DMS53 treated with DMSO at 0.1 percent for 48 hours (cell line): Measurements from ENCODE around the gene ITPKA.
A peak's percentile ranks its signal among the peaks of the same experiment; 100 is the strongest.

ENCODE experiments used
- DNase-seq: peaks from one replicate; lab custom pipeline; 2025; ENCODE audit not compliant: unreplicated experiment; lab: John Stamatoyannopoulos, UW

ITPKA gene

DNA sequence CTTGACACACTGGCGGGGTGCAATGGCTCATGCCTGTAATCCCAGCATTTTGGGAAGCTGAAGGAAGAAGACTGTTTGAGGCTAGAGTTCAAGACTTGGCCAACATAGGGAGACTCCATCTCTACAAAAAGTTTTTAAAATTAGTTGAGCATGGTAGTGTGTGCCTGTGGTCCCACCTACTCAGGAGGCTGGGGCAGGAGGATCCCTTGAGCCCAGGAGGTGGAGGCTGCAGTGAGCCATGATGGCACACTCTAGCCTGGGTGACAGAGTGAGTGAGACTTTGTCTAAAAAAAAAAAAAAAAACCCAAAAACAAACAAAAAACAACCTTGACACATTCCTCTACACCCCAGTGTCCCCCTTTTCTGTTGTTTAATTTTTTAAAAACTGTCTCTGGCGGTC, 4.0 kb upstream of the ITPKA start:
- DNase-seq = no peak

DNA sequence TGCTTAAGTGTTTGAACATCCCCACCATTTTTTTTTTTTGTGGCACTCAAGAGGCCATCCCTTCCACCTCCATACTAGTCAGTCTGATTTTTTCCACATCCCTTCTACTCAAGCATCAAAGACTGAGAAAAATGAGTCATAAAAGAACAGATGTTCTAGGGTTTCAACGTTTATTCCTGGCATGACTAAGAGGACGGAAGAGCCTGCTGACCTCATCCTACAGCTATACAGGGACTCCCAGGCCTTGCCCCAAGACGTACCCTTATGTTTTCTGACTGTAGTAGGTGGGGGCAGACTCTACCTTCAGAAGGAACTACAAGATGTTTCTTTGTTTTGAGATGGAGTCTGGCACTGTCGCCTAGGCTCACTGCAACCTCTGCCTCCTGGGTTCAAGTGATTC, 3.3 kb upstream of the ITPKA start:
- DNase-seq = peak; percentile 91

DNA sequence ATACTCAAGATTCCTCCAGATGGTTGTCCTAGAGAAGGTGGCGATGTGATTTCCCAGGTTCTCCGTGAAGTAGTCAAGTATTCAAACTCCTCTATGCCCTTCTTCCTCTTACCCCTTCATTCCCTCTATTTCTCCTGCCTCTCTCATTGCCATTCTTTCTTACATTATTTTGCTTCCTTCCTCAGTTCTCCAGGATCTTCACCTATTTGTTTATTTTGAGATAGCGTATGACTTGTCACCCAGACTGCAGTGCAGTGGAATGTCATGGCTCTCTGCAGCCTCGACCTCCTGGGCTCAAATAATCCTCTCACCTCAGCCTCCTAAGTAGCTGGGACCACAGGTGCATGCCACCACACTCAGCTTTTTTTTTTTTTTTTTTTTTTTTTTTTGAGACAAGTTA, 1.8 kb upstream of the ITPKA start:
- no peak for DNase-seq

DNA sequence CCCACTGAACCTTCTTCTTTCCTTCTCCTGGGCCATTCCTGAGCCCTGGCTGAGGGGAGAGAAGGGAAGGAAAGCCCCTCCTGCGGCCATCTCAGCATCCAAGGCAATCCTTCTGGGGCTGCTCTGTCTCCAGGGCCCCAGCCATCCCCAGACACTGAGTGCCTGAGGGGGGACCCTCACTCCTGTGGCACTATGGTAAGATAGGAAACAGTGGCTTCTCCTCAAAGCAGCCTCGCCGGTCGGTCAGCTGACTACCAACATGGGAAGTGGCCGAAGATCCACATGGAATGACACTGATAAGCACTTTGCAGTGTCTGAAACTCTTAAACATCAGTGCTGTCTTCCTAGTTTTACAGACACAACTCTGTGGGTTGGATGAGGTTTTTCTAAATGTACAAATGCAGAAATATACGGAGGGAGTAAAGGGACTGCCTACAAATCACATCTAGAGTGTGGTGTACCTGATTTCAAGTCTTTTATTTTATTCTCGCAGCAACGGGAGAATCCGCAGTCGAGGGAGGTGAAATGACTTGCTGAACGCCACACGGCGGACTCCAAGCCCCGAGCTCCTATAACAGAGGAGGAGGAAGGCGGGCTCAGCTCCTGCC, 973 bp upstream of the ITPKA start:
- peak; percentile 32 for DNase-seq

DNA sequence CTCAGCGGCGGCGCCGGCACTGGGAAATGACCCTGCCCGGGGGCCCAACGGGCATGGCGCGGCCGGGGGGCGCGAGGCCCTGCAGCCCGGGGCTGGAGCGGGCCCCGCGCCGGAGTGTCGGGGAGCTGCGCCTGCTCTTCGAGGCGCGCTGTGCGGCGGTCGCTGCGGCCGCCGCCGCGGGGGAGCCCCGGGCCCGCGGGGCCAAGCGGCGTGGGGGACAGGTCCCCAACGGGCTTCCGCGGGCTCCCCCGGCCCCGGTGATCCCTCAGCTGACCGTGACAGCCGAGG, 172 bp downstream of the ITPKA start:
- no peak for DNase-seq

DNA sequence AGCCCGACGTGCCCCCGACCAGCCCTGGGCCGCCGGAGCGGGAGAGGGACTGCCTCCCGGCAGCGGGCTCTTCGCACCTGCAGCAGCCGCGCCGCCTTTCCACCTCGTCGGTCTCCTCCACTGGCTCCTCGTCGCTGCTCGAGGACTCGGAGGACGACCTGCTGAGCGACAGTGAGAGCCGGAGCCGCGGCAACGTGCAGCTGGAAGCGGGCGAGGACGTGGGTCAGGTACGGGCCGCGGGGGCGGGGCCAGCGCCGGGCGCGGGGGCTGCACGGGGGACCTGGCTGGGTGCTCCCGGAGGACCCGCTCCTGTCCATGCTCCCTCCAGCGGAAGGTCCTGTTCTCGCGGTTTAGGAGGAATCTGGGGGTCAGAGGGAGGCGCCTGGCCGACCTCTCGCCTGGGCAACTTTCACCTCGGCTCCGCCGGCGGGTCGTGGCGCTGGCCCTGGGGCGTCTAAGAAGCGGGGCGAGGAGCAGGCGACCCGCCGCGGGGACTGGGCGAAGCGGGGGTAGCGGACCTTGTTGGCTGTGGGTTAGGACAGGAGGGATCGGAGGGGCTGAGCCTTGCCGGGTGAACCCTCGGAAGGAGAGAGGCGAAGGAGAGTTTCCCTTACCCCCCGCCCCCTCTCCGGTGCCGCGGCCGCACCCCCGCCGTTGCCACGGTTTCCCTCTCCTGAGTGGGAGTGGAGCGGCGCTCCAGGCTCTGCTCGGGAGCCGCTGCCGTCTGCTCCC, 682 bp downstream of the ITPKA start:
- DNase-seq = peak; percentile 20

DNA sequence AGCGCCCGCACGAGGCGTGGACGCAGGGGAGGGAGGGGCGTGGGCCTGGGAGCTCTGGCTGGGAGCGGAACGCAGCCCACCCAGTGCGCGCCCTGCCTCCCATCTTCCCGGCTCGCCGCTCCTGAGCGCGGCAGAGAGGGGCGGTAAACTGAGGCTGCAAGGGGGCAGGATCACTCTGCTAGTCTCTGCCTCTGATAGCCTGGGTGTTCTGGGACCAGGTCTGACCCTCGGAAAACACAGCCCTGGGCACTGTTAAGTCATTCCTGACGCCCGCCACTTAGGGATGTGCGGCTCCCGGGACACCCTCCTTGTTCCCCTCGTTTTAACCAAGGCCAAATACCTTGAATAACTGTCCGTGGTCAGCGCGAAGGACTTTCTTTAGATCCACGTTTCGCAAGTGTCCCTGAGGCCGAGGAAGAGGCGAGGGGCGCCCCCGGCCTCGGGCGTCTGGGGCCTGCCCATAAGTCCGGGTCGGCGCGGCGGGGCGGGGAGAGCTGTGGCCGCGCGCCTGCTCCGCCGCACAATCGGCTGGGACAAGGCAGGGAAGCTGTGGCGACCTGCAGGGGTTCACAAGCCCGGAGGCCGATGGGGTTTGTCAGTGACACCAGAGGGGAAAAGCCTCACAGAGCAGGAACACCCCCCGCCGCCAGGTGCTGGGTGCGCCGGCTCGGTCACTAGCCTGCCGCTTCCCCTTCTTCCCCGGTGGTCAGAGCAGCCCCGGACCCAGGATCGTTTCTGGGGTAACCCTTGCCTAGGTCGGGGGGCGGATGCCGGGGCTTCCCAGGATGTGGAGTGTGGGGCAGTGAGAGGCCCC, 1.5 kb downstream of the ITPKA start:
- DNase-seq = no peak

DNA sequence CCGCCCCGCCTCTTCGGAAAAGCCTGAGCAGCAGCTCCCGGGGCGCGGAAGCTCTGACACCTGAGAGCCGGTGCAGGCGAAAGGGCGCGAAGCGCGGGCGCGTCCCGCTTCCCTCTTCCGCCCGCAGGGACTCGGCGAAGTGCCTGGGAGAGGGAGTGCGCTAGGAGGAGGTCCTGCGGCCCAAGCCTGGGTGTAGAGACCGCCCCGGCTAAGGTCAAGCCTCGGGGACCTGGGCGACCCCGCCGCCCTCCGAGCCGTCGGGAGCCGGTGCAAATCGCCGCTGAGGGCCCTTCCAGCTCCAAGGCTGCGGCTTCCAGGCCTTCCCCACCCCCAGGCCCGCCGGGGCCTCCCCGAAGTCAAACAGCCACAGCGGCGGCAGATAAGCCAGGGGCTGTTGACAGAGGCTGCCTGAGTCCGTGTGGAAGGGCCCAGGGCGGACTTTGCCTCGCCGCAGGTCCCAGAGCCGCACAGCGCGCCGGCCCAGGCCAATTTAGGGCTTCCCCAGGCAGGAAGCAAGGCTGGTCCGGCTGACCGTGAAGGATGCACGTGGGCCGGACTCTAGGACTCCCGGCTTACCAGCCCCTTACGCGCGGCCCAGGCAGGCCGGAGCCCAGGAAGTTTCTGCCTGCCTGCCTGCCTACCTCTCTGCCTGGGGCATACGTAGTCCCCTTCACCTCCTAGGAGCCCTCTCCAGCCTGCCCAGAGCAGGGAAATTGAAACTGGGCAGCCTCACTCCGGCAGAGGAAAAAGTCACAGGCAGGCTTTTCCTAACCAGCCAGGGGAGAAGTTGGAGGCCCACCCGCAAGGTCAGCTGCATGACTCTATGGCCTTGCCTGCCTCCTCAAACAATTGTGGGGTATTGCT, 2.3 kb downstream of the ITPKA start:
- DNase-seq = no peak

DNA sequence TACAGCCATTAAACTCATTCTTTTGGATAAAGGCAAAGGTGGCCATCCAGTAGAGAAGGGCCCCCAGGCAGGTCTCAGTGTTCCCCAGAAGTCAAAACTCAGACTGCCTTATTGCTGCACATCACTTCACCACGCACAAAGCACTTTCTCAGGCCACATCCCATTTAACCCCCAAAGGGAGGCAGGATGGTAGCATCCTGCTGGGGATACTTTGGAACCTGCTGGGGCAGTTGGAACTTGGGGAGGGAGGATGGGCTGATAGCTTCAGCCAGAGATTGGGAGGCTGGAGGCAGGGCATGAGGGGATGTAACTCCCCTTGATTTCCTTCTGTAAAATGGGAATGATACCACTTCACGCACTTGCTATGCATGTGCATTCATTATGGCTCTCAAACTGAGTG, 5.0 kb downstream of the ITPKA start:
- no peak for DNase-seq

DNA sequence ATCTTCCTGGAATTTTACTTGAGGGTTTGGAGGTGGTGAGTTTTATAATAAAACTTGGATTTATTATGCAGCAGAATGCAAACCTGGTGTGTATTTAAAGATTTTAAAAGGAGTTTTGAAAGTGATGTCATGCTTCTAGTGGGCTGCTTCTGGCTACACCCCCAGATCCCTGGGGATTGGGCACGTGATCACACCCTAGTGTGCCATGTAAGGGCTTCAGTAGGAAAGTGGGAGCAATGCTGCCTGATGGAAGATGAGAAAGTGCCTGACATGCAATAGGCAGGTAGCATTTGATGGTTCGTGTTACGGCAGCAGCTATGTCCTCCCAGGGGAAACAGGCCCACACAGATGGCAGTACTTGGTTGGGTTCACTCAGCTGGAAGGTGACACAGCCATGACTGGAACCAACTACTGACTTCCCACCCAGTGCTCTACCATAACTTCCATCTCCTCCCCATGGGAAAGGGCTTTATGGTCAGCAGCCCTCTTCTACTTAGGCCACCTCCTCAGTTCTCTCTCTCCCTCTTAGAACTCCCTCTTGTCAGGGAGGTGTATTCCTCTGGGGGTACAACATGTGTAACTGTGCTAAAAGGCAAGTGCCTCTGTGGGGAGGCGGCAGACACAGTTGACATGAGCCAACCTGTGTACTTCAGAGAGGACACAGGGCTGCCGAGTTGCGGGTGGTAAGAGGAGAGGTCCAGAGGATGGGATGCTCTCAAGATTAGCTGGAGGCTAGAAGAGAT, 5.6 kb downstream of the ITPKA start:
- DNase-seq = no peak

DNA sequence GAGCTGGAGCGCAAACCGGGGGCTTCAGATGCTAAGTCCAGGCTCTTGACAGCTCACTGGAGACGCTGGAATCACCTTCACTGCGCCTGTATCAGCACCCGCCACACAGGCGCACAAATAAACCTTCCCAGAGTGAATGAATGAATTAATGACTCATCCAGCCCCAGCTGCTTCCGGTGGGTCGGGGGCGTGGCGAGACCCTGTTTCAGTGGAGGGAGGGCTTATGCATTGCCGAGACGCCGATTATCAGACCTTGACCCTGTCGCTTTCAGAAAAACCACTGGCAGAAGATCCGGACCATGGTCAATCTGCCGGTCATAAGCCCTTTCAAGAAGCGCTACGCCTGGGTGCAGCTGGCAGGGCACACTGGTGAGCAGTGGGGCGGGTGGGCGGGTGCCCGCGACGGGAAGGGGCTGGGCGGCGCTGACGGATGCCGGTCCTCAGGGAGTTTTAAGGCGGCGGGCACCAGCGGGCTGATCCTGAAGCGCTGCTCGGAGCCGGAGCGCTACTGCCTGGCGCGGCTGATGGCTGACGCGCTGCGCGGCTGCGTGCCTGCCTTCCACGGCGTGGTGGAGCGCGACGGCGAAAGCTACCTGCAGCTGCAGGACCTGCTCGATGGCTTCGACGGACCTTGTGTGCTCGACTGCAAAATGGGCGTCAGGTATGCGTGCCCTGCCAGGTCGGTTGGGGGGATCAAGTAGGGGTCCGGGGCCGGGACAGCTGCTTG, 7.7 kb downstream of the ITPKA start:
- no peak for DNase-seq

DNA sequence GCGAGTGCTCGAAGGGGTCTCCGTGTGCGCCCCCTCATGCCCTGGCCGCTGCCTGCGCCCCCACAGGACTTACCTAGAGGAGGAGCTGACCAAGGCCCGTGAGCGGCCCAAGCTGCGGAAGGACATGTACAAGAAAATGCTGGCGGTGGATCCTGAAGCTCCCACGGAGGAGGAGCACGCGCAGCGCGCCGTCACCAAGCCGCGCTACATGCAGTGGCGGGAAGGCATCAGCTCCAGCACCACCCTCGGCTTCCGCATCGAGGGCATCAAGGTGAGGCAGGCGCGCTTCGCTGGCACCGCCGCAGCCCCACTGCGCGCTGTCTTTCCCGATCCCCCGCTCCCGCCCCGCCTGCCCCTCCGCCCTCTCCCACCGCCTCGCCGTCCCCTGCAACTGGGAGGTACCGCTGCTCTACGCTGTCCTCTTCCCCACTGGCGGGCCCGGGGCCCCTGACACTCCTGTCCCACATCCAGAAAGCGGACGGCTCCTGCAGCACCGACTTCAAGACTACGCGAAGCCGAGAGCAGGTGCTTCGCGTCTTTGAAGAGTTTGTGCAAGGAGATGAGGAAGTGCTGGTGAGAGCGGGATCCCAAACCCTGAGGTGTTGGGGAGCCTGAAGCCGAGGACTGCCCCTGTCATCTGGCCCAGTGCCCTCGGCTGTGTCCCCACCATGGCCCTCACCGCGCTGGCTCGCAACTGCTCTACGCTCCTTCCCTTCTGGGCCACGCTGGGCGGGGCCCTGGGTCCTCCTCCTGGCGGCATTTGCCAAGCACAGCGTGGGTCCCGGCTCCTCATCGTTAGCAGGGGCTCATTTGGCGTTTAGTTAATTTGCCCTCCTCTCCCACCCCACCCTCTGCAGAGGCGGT, 8.5 kb downstream of the ITPKA start:
- DNase-seq = no peak

DNA sequence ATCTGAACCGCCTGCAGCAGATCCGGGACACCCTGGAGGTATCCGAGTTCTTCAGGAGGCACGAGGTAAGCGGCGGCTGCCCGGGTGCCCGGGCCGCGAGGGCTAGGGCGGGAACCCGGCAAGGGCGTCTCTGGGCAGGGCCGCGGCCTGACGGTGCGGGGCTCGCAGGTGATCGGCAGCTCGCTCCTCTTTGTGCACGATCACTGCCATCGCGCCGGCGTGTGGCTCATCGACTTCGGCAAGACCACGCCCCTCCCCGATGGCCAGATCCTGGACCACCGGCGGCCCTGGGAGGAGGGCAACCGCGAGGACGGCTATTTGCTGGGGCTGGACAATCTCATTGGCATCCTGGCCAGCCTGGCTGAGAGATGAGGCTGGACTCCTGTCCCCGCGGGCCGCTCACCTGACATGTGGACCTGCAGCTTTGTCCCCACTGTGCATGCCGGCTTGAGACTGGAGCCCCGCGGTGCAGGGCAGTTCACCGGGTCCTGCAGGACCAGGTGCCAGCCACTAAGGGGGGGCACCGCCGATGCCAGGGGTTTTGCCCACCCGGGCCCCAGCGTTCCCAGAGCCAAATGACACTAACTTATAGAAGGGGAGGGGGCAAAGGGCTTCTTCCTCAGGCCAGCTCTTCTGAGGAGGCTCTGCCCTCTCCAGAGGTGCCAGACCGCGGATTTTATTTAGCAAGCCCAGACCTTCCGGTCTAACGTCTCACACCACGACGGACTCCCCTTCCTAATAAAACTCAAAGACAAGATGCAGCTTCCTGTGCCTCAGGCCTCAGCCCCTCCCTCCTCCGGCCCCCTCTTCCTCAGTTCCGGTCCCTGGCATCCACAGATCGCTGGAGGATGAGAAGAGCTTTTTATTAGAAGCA, 9.4 kb downstream of the ITPKA start:
- DNase-seq = no peak

DNA sequence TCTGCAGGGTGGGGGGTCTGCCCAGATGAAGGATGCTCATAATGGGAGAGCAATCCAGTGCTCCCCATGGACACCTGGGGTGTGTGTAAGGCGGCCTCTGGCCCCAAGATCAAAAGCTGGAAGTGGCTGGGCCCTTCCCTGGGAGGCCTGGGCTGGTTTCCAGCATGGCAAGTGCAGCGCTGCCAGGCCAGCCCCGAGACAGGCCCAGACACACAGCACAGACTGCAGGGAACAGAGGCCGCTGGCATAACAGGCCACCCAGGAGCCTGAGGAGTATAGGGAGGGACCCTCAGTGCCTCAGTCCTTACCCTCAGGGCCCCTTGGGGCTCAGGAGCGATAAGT, 10.0 kb downstream of the ITPKA start:
- no peak for DNase-seq

DNA sequence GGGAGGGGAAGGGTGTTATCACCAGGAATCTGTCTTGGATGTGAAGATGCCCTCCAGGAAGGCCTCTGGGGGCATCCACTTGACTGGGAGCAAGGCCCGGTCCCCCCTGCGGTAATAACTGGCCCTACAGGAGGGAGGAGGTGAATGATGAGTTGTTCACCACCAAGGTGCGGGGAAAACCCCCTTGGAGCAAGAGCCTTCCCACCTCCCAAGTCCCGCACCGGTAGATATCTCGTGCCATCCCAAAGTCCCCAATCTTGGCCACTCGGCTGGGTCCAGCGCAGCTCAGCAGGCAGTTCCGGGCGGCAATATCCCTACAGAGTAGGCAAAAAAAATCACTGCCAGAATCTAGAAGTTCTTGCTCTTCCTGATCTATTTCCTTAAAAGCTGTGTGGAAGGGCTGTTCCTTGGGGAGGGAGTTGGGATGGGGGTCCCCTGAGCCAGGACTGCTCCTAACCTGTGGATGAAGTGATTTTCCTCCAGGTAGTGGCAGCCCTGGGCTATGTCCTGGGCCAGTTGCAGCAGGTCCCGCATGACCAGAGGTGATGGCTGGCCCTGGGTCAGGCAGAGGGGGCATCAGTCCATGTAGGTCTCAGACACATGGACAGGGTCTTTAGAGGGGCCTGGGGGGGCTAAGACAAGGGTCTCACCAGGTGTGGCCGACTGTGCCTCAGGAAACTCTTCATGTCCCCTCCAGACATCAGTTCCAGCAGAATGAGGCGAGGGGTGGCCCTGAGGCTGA, 11.2 kb downstream of the ITPKA start:
- no peak for DNase-seq

DNA sequence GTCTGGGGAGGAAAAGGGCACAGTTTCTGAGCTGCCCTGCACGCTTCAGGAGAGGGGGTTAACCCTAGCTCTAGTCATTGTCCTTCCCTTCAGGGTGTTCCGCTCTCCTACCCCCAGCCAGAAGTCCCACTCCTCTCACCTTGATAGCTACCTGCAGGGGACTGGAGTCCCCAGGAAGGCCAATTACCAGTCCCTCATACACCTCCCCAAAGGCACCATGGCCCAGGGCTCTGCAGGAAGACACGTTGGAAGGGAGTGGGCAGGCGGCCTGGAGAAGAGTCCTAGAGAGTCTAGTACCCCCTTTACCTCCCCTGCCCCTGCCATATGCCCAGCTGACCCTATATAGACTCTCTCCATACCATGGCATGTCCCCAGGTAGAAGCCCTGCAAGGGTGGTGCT, 12.1 kb downstream of the ITPKA start:
- no peak for DNase-seq

DNA sequence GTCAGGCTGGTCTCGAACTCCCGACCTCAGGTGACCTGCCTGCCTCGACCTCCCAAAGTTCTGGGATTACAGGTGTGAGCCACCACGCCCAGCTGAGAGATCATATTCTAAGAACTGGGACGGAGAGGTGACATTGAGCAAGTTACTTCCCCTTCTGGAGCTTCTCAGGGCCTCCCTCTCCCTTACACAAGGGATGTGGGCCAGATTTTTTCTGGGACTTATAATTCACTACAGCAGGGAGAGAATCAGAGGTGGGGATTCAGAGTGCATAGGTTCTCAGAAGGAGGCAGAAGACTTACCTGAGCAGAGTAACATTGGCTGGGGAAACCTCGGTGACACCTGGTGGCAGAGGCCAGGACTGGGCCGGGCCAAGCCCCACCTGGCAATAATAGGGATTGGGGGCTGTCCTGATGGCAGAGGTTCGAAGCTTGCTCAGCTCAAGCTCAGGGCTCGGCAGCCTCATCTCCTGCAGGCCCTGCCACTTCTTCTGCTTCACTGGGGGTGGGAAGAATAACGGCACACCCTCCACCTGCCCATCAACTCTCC, 13.2 kb downstream of the ITPKA start:
- DNase-seq = no peak
